Vagina (tissue), 2 donors: ENCODE data around the gene RIPK1.

ENCODE experiments used
- CTCF ChIP-seq, 3 experiments: fragments of 450-650 bp in 2 of 3; fragments of 200-600 bp in 1 of 3; sonication (generic) in 1 of 3; IDR thresholded peaks; one replicate each; pipeline ENCODE4 v1.5.1; 2017 to 2019; ENCODE audit warnings: antibody characterized with exemption in 3 of 3, mild to moderate bottlenecking in 2 of 3, moderate library complexity in 2 of 3
- POLR2A ChIP-seq, 2 donors: fragments of 450-650 bp; IDR thresholded peaks; one replicate each; pipeline ENCODE4 v1.6.1; 2017; ENCODE audit warnings: antibody characterized with exemption in 2 of 2, mild to moderate bottlenecking in 2 of 2, moderate library complexity in 2 of 2

GRCh38 chr6:3164388-3164787, 96.1 kb downstream of the RIPK1 start:
- TF ChIP-seq POLR2A (IDR thresholded peaks at IDR 0.05) (no peak), CTCF (IDR thresholded peaks at IDR 0.05) (no peak)
